Astrocyte of the spinal cord (primary cell): ENCODE results near the gene TMED10.

Source experiments
- DNase-seq: peaks from one replicate; pipeline ENCODE4 v3.0.0; 2011; ENCODE audit warnings: low read depth, low spot score
- H3K4me3 ChIP-seq: 2 replicates; pipeline ENCODE4 v1.5.1; 2011; ENCODE audit warnings: low read depth, mild to moderate bottlenecking, low read length, moderate library complexity
- CTCF ChIP-seq: IDR thresholded peaks from 2 replicates; pipeline ENCODE4 v1.5.1; 2012; ENCODE audit warnings: low read depth, mild to moderate bottlenecking, low read length, inconsistent platforms
- in situ Hi-C: cut with HindIII; loops from 2 replicates; pipeline ENCODE4 v1.10.0; 2017; ENCODE audit warnings: low sequenced_read_pairs

The TMED10 gene

GRCh38 chr14:75168586-75169335 lies 7.7 kb downstream of the TMED10 start:
- DNase-seq = no peak
- TF ChIP-seq CTCF = no peak
- in situ Hi-C loops = no loop called here

GRCh38 chr14:75167325-75167724 lies 9.1 kb downstream of the TMED10 start:
- in situ Hi-C loops = no loop called here
- no peak overlapping the region for H3K4me3 ChIP-seq
- DNase-seq = no peak
- TF ChIP-seq CTCF = no peak

More at GRCh38 chr14:75168586-75169335, 7.7 kb downstream of the TMED10 start:
- no peak overlapping the region for H3K4me3 ChIP-seq

- no peak overlapping the region for H3K4me3 ChIP-seq
- peak; percentile 29 for DNase-seq
- no peak for TF ChIP-seq CTCF
- in situ Hi-C loops = no loop called here
These were observed 10.6 kb downstream of the TMED10 start for GRCh38 chr14:75165586-75166391.

GRCh38 chr14:75164809-75165208 lies 11.6 kb downstream of the TMED10 start:
- TF ChIP-seq CTCF = no peak
- DNase-seq = no peak
- H3K4me3 ChIP-seq = no peak overlapping the region
- in situ Hi-C loops = no loop called here

- in situ Hi-C loops = no loop called here
- no peak for DNase-seq
- no peak overlapping the region for H3K4me3 ChIP-seq
- TF ChIP-seq CTCF = no peak
These were observed 12.7 kb downstream of the TMED10 start for GRCh38 chr14:75163677-75164076.

- H3K4me3 ChIP-seq = no peak overlapping the region
- in situ Hi-C loops = no loop called here
- TF ChIP-seq CTCF = no peak
- DNase-seq = no peak
These were observed 13.8 kb downstream of the TMED10 start for GRCh38 chr14:75162631-75163030.
